H1 (cell line): Measurements from ENCODE around the gene PPARA. TPM values are rescaled to one million over a fixed set of nuclear protein-coding genes. Genes with fewer than 3 reads are reported as not detected.

Experiments
- CTCF ChIA-PET: fragments of 300-600 bp; sonication (Branson Sonifier 250); formaldehyde crosslinking; loops from one replicate; lab custom pipeline; 2021; ENCODE audit not compliant: partially characterized antibody; lab: Charles Lee
- POLR2A ChIA-PET: fragments of 300-600 bp; sonication (Branson Sonifier 250); formaldehyde crosslinking; loops from one replicate; lab custom pipeline; 2021; ENCODE audit warnings: inconsistent platforms; ENCODE audit not compliant: partially characterized antibody; lab: Charles Lee
- DNase-seq, 2 experiments: peaks; one replicate each; pipeline versions ENCODE4 v3.0.0 to v3.0.0-alpha.2; 2010 to 2022; ENCODE audit warnings: low spot score in 2 of 2, low read depth in 1 of 2, mixed read lengths in 1 of 2
- FAIRE-seq: peaks from 2 replicates; lab custom pipeline; 2011; peaks lifted over from hg19 to GRCh38; lab: Jason Lieb, UNC
- H2AFZ ChIP-seq: 2 replicates; pipeline ENCODE4 v1.8.1; 2012; ENCODE audit warnings: low read length, inconsistent platforms
- H2AK5ac ChIP-seq: 2 replicates; pipeline ENCODE4 v1.6.1; 2013; ENCODE audit warnings: low read depth, low read length
- H2BK120ac ChIP-seq: replicated peaks from 2 replicates; pipeline ENCODE3; 2013; ENCODE audit warnings: low read depth, low read length, inconsistent platforms
- H2BK12ac ChIP-seq: 2 replicates; pipeline ENCODE4 v1.6.1; 2013; ENCODE audit warnings: low read depth, low read length
- H2BK15ac ChIP-seq: 2 replicates; pipeline ENCODE4 v1.6.1; 2013; ENCODE audit warnings: low read length
- H2BK20ac ChIP-seq: 2 replicates; pipeline ENCODE4 v1.6.1; 2013; ENCODE audit warnings: low read length
- H2BK5ac ChIP-seq: 2 replicates; pipeline ENCODE4 v1.6.1; 2013; ENCODE audit warnings: low read depth, low read length
- H3K14ac ChIP-seq: 2 replicates; pipeline ENCODE4 v1.6.1; 2013; ENCODE audit warnings: inconsistent platforms; ENCODE audit not compliant: insufficient read length
- H3K18ac ChIP-seq: 2 replicates; pipeline ENCODE4 v1.6.1; 2013; ENCODE audit warnings: low read length; ENCODE audit errors: extremely low read depth
- H3K23ac ChIP-seq: 2 replicates; pipeline ENCODE4 v1.6.1; 2013; ENCODE audit warnings: inconsistent platforms; ENCODE audit not compliant: insufficient read length
- H3K23me2 ChIP-seq: 2 replicates; pipeline ENCODE4 v1.6.1; 2013; ENCODE audit warnings: low read depth, low read length
- H3K27ac ChIP-seq: 2 replicates; pipeline ENCODE4 v1.6.1; 2011; ENCODE audit warnings: low read depth, low read length, inconsistent platforms
- H3K27me3 ChIP-seq, 4 experiments: replicated peaks in 1 of 4; 1 replicate in 1 of 4; 2 replicates in 3 of 4; pipeline versions ENCODE4 v1.6.1 to v1.8.1; 2011 to 2013; ENCODE audit warnings: low read length in 3 of 4, mild to moderate bottlenecking in 3 of 4, inconsistent platforms in 2 of 4, mixed read lengths in 2 of 4, moderate library complexity in 1 of 4; ENCODE audit not compliant: control insufficient read depth in 3 of 4, insufficient read depth in 3 of 4; ENCODE audit errors: extremely low read depth in 1 of 4
- H3K36me3 ChIP-seq, 4 experiments: 2 replicates each; pipeline versions ENCODE4 v1.6.1 to v1.8.1; 2011 to 2013; ENCODE audit warnings: mild to moderate bottlenecking in 4 of 4, low read length in 3 of 4, moderate library complexity in 2 of 4, control low read depth in 1 of 4, inconsistent platforms in 1 of 4; ENCODE audit not compliant: insufficient read depth in 4 of 4, control insufficient read depth in 2 of 4
- H3K4ac ChIP-seq: replicated peaks from 2 replicates; pipeline ENCODE3; 2013; ENCODE audit warnings: low read length, low read depth, mixed read lengths, inconsistent platforms; ENCODE audit not compliant: insufficient read length
- H3K4me1 ChIP-seq, 4 experiments: replicated peaks in 1 of 4; 1 replicate in 1 of 4; 2 replicates in 3 of 4; pipeline versions ENCODE4 v1.6.1 to v1.8.1; 2011 to 2013; ENCODE audit warnings: low read length in 3 of 4, inconsistent platforms in 2 of 4, mixed read lengths in 1 of 4; ENCODE audit not compliant: insufficient read depth in 4 of 4, control insufficient read depth in 3 of 4
- H3K4me2 ChIP-seq, 2 experiments: 2 replicates each; pipeline versions ENCODE4 v1.6.1 to v1.8.1; 2011 to 2013; ENCODE audit warnings: low read depth in 2 of 2, low read length in 2 of 2, control low read depth in 1 of 2, inconsistent platforms in 1 of 2, mild to moderate bottlenecking in 1 of 2; ENCODE audit not compliant: insufficient read depth in 1 of 2
- H3K4me3 ChIP-seq, 4 experiments: fragments of 200-600, 300-600 bp in 1 of 4; sonication (generic), shearing (Covaris generic), sonication (Bioruptor Twin) in 1 of 4; 2 replicates each; pipeline versions ENCODE4 v1.5.1 to v1.8.1; 2011 to 2016; ENCODE audit warnings: low read length in 4 of 4, low read depth in 3 of 4, control low read depth in 2 of 4, inconsistent platforms in 2 of 4, mild to moderate bottlenecking in 2 of 4, mixed read lengths in 1 of 4, moderate library complexity in 1 of 4; ENCODE audit not compliant: insufficient read depth in 2 of 4; ENCODE audit errors: extremely low read depth in 1 of 4
- H3K56ac ChIP-seq: replicated peaks from 2 replicates; pipeline ENCODE3; 2013; ENCODE audit warnings: low read depth, mild to moderate bottlenecking, mixed read lengths, low read length, inconsistent platforms; ENCODE audit not compliant: insufficient read length
- H3K79me1 ChIP-seq: 2 replicates; pipeline ENCODE4 v1.6.1; 2013; ENCODE audit warnings: low read depth, low read length, control low read depth
- H3K79me2 ChIP-seq, 2 experiments: 2 replicates each; pipeline versions ENCODE4 v1.6.1 to v1.8.1; 2012 to 2013; ENCODE audit warnings: low read length in 2 of 2, mild to moderate bottlenecking in 2 of 2, inconsistent platforms in 1 of 2; ENCODE audit not compliant: insufficient read depth in 2 of 2, control insufficient read depth in 1 of 2
- H3K9ac ChIP-seq, 4 experiments: replicated peaks in 1 of 4; 1 replicate in 1 of 4; 2 replicates in 3 of 4; pipeline versions ENCODE4 v1.6.1 to v1.8.1; 2011 to 2013; ENCODE audit warnings: low read depth in 3 of 4, low read length in 3 of 4, control low read depth in 2 of 4, mild to moderate bottlenecking in 2 of 4, moderate library complexity in 2 of 4, inconsistent platforms in 1 of 4; ENCODE audit errors: extremely low read depth in 1 of 4
- H3K9me3 ChIP-seq, 2 experiments: 2 replicates each; pipeline versions ENCODE4 v1.6.1 to v1.8.1; 2012 to 2013; ENCODE audit warnings: mild to moderate bottlenecking in 2 of 2, moderate library complexity in 2 of 2, control low read depth in 1 of 2, inconsistent platforms in 1 of 2, low read depth in 1 of 2, low read length in 1 of 2, mixed read lengths in 1 of 2; ENCODE audit not compliant: insufficient read depth in 2 of 2
- H4K20me1 ChIP-seq, 2 experiments: replicated peaks in 1 of 2; 2 replicates each; pipeline versions ENCODE3 to v1.8.1; 2011 to 2013; ENCODE audit warnings: inconsistent platforms in 2 of 2, low read length in 2 of 2, mild to moderate bottlenecking in 1 of 2; ENCODE audit not compliant: insufficient read depth in 2 of 2, control insufficient read depth in 1 of 2
- H4K5ac ChIP-seq: 2 replicates; pipeline ENCODE4 v1.6.1; 2013; ENCODE audit warnings: low read length, low read depth, mixed read lengths, inconsistent platforms; ENCODE audit not compliant: insufficient read length
- H4K8ac ChIP-seq: 2 replicates; pipeline ENCODE4 v1.8.0; 2013; ENCODE audit warnings: mild to moderate bottlenecking, moderate library complexity, low read length, inconsistent platforms; ENCODE audit not compliant: insufficient read depth; ENCODE audit errors: extremely low read depth
- H4K91ac ChIP-seq: replicated peaks from 2 replicates; pipeline ENCODE3; 2013; ENCODE audit warnings: low read length, mixed read lengths, inconsistent platforms; ENCODE audit not compliant: insufficient read length
- CEBPB ChIP-seq: IDR thresholded peaks from 2 replicates; pipeline ENCODE4 v1.6.1; 2012; ENCODE audit warnings: low read depth, low read length
- CHD2 ChIP-seq: IDR thresholded peaks from 2 replicates; pipeline ENCODE4 v1.6.1; 2012; ENCODE audit warnings: low read length, improper control_type of control experiment
- GABPA ChIP-seq: IDR thresholded peaks from 2 replicates; pipeline ENCODE4 v1.6.1; 2011; ENCODE audit warnings: mild to moderate bottlenecking, low read length, moderate library complexity, borderline replicate concordance; ENCODE audit not compliant: insufficient read depth
- HDAC6 ChIP-seq: IDR thresholded peaks from one replicate; pipeline ENCODE4 v1.7.1; 2012; ENCODE audit warnings: low read depth, mild to moderate bottlenecking, inconsistent platforms, low read length, moderate library complexity
- KDM1A ChIP-seq: fragments of 200-600, 300-600 bp; sonication (generic); IDR thresholded peaks from 2 replicates; pipeline ENCODE4 v1.7.1; 2016; ENCODE audit warnings: mild to moderate bottlenecking, low read length, borderline replicate concordance
- SP1 ChIP-seq: IDR thresholded peaks from 2 replicates; pipeline ENCODE4 v1.6.1; 2011; ENCODE audit warnings: low read depth, low read length
- ZNF274 ChIP-seq: IDR thresholded peaks from 2 replicates; pipeline ENCODE4 v1.7.0; 2012; ENCODE audit warnings: low read length, borderline replicate concordance; ENCODE audit errors: extremely low read depth
- WGBS, 2 experiments: shearing (Covaris generic) in 1 of 2; methylation state at CpG; one replicate each; pipeline versions ENCODE4 v1.1.6 to v1.1.7; 2013 to 2015; ENCODE audit warnings: low lambda C conversion rate in 2 of 2, mixed read lengths in 2 of 2, inconsistent platforms in 1 of 2, low coverage in 1 of 2, missing lambda C conversion rate in 1 of 2; ENCODE audit not compliant: insufficient replicate concordance in 2 of 2, insufficient coverage in 1 of 2, insufficient read length in 1 of 2; ENCODE audit errors: extremely low coverage in 1 of 2, missing lambda C conversion rate in 1 of 2; 5-methylcytosine and 5-hydroxymethylcytosine counted together
- polyA plus RNA-seq, 7 experiments: library from polyadenylated mRNA; depleted of rRNA in 3 of 7; stranded (reverse) in 5 of 7; unstranded in 2 of 7; fragments of >200 nt in 5 of 7; fragments of 200-250 nt in 2 of 7; gene quantifications; 1 replicate in 5 of 7; 2 replicates in 1 of 7; 4 replicates in 1 of 7; pipeline versions ENCODE4 v1.2.1 to v1.2.3, GENCODE V29; 2011 to 2013; ENCODE audit warnings: missing spikeins in 2 of 7, mixed read lengths in 2 of 7
- total RNA-seq: library from RNA; stranded (reverse); fragmentation: NEBNext Ultra II Directional; extraction: Animal tissue kit (Norgen Biotek cat#: 25700); gene quantifications from 2 replicates; pipeline ENCODE4 v1.2.1, GENCODE V29; 2021

PPARA gene
- total and polyA plus RNA-seq, 2 of the 8 experiments (the other 6 are each of a cell fraction or from before 2014, with no cell fraction given), result 3.1 to 8.2 TPM

GRCh38 chr22:46276563-46276962 lies 126.2 kb downstream of the PPARA start:
- Histone ChIP-seq H3K56ac (no peak overlapping the region), H2BK15ac (no peak overlapping the region), H3K79me2 (no peaks in the 10 kb centered on the region), H3K27me3 (no peaks in the 10 kb centered on the region), H2BK5ac (no peak overlapping the region), H3K4ac (no peak overlapping the region), H3K36me3 (peaks cover 6 to 17% (median 13%) of the 10 kb centered on the region in 4 experiments; a peak in 6 of 8 replicates), H4K8ac (no peak overlapping the region), H3K14ac (no peak overlapping the region), H3K4me1 (no peaks in the 10 kb centered on the region), H3K18ac (no peak overlapping the region), H4K20me1 (peaks cover 0 to 5% of the 10 kb centered on the region in 2 experiments), H3K4me3 (no peak overlapping the region), H2BK12ac (no peak overlapping the region), H2BK20ac (no peak overlapping the region), H2AFZ (no peak overlapping the region), H2BK120ac (no peak overlapping the region), H4K5ac (no peak overlapping the region), H3K27ac (no peak overlapping the region), H3K23me2 (no peaks in the 10 kb centered on the region), H3K79me1 (no peaks in the 10 kb centered on the region), H2AK5ac (no peak overlapping the region), H4K91ac (no peak overlapping the region), H3K9ac (no peak overlapping the region), H3K23ac (no peak overlapping the region), H3K4me2 (no peak overlapping the region), H3K9me3 (no peaks in the 10 kb centered on the region)
- FAIRE-seq (no peak), DNase-seq (no peak)
- ChIA-PET CTCF (interaction anchor here (0.8 to 1.3 kb wide), 2 partner anchors 13 to 40 kb away, joined by 3 read pairs; partner anchors contain the start of gene PKDREJ), POLR2A (interaction anchor here (2.2 kb wide), 1 partner anchor 9 kb away, joined by 7 read pairs; the partner anchor contains the start of gene TTC38)
- TF ChIP-seq HDAC6 (no peak), SP1 (no peak), KDM1A (no peak), GABPA (no peak), CHD2 (no peak), CEBPB (no peak), ZNF274 (no peak)
- WGBS, 2 experiments, result 93% methylated on average over 7 of the region's 7 CpGs; no CpG with 5 or more reads in 1 of the 2 experiments
